Testis (tissue), 3 donors: ENCODE data around the gene FOCAD. TPM values are rescaled to one million over a fixed set of nuclear protein-coding genes. Genes with fewer than 3 reads are reported as not detected.

Source experiments
- DNase-seq: peaks from one replicate; pipeline ENCODE4 v3.0.0-alpha.2; 2019
- H3K27ac ChIP-seq, 2 donors: fragments of 200-600 bp; sonication (generic); one replicate each; pipeline ENCODE4 v1.5.1; 2019
- H3K27me3 ChIP-seq: fragments of 200-600 bp; sonication (generic); one replicate; pipeline ENCODE4 v1.5.1; 2019
- H3K36me3 ChIP-seq: fragments of 200-600 bp; sonication (generic); one replicate; pipeline ENCODE4 v1.5.1; 2017; ENCODE audit warnings: low read depth; ENCODE audit errors: missing control alignments
- H3K4me1 ChIP-seq: fragments of 200-600 bp; sonication (generic); one replicate; pipeline ENCODE4 v1.5.1; 2019
- H3K4me3 ChIP-seq, 2 donors: fragments of 200-600 bp; sonication (generic); one replicate each; pipeline ENCODE4 v1.5.1; 2017 to 2019
- H3K9me3 ChIP-seq: fragments of 200-600 bp; sonication (generic); one replicate; pipeline ENCODE4 v1.5.1; 2017
- POLR2A ChIP-seq: fragments of 450-650 bp; IDR thresholded peaks from one replicate; pipeline ENCODE4 v1.6.1; 2017; ENCODE audit warnings: antibody characterized with exemption, mild to moderate bottlenecking, moderate library complexity
- WGBS, 2 donors: methylation state at CpG; one replicate each; pipeline ENCODE4 v1.1.5; 2018; 5-methylcytosine and 5-hydroxymethylcytosine counted together
- intact Hi-C: fragments of 100-400 bp; cut with DNase I; formaldehyde crosslinking; loops from one replicate; pipeline ENCODE4 v1.15.1; 2023; ENCODE audit warnings: low total_unique reads
- polyA plus RNA-seq: library from polyadenylated mRNA; stranded (reverse); fragments of 350-450 nt; fragmentation: Illumina TruSeq; extraction: RNeasy Lipid Tissue Mini Kit (QIAGEN cat#74804); gene quantifications from one replicate; pipeline ENCODE4 v1.2.3, GENCODE V29; 2014; ENCODE audit warnings: low read depth, low replicate concordance; ENCODE audit not compliant: insufficient read depth
- total RNA-seq, 2 donors: library from RNA; depleted of rRNA; stranded (reverse); fragments of >200 nt; gene quantifications; one replicate each; pipeline ENCODE4 v1.2.3, GENCODE V29; 2016
- TF ChIP-seq, protein P1 (sequence below), 3 experiments: fragments of 450-650 bp in 2 of 3; fragments of 200-600 bp in 1 of 3; sonication (generic) in 1 of 3; IDR thresholded peaks; one replicate each; pipeline ENCODE4 v1.5.1; 2016 to 2019; ENCODE audit warnings: antibody characterized with exemption in 3 of 3, mild to moderate bottlenecking in 2 of 3, moderate library complexity in 1 of 3

Gene FOCAD
- total and polyA plus RNA-seq, 3 donors from 2014 or later, result 26.6 to 45.4 (median 38.7) TPM

DNA sequence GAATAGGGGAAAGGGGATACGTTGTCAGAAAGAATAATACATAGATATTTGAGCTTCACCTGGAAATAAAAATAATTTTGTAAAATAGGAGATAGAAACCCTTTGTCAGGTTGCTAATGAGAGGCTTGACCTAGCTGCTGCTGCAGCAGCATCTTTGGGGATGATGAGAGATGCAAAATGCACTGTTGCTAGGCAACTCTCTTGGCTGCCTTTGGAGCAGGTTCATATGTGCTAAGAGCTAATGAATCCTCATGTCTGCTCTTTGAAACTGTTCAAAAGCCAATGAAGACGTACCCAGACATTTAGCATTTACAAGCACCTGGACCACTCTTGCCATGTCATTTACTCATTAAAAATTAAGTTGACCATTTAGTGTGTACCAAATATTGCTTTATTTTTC lies 121.7 kb downstream of the FOCAD start:
- TF ChIP-seq, protein P1, sequence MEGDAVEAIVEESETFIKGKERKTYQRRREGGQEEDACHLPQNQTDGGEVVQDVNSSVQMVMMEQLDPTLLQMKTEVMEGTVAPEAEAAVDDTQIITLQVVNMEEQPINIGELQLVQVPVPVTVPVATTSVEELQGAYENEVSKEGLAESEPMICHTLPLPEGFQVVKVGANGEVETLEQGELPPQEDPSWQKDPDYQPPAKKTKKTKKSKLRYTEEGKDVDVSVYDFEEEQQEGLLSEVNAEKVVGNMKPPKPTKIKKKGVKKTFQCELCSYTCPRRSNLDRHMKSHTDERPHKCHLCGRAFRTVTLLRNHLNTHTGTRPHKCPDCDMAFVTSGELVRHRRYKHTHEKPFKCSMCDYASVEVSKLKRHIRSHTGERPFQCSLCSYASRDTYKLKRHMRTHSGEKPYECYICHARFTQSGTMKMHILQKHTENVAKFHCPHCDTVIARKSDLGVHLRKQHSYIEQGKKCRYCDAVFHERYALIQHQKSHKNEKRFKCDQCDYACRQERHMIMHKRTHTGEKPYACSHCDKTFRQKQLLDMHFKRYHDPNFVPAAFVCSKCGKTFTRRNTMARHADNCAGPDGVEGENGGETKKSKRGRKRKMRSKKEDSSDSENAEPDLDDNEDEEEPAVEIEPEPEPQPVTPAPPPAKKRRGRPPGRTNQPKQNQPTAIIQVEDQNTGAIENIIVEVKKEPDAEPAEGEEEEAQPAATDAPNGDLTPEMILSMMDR (IDR thresholded peaks at IDR 0.05), result no peak
- TF ChIP-seq POLR2A, result no peak
- Histone ChIP-seq H3K4me1 (no peaks in the 10 kb centered on the region), H3K36me3 (no peaks in the 10 kb centered on the region), H3K27ac (no peak overlapping the region), H3K27me3 (no peaks in the 10 kb centered on the region), H3K9me3 (no peaks in the 10 kb centered on the region), H3K4me3 (no peak overlapping the region)
- 91 to 96% methylated on average over 2 of the region's 2 CpGs for WGBS, 2 donors
- intact Hi-C loops, result no loop called here
- no peak for DNase-seq

DNA sequence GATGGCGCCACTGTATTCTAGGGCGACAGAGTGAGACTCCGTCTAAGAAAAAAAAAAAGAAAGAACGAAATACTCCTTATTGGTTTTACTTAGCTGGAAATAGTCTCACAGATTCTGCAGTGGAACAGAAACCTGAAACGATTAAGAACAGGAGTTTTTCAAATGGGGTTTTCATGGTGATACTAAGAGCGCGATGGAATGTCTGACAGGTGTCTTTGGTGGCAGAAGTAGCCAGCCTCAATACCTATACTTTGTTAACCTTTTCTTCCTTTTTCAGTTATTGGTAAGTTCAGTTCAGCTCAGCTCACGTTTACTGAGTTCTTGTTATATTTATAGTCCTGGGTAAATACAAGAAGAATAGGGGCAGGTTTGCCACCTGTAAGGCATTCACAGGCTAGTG lies 123.9 kb downstream of the FOCAD start:
- H3K27ac ChIP-seq, result no peak overlapping the region
- H3K9me3 ChIP-seq, result no peaks in the 10 kb centered on the region
- no peaks in the 10 kb centered on the region for H3K36me3 ChIP-seq
- H3K4me3 ChIP-seq, result no peak overlapping the region
- TF ChIP-seq, protein P1 (IDR thresholded peaks at IDR 0.05), result no peak
- TF ChIP-seq POLR2A, result no peak
- H3K27me3 ChIP-seq, result no peaks in the 10 kb centered on the region
- H3K4me1 ChIP-seq, result no peaks in the 10 kb centered on the region
- DNase-seq, result no peak
- WGBS, 2 donors, result 76 to 84% methylated on average over 8 of the region's 8 CpGs
- intact Hi-C loops, result no loop called here

DNA sequence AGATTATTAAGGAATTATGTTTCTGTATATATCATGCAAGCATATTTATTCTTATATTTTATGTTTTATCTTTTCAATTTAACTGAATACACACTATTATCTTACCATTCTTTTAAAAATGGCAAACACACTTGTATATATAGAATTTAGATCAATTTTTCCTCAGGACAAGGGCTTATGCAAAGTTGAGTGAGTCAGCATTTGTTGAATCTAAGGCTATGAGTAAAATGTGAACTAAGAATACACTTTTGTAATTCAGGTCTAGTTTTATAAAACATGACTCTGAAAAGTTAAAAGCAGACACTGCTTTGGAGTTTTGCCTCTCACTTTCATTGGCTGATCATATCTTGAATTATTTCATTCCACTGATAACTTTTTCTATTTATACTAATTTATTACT lies 127.8 kb downstream of the FOCAD start:
- Histone ChIP-seq H3K27me3 (no peaks in the 10 kb centered on the region), H3K9me3 (no peaks in the 10 kb centered on the region)

DNA sequence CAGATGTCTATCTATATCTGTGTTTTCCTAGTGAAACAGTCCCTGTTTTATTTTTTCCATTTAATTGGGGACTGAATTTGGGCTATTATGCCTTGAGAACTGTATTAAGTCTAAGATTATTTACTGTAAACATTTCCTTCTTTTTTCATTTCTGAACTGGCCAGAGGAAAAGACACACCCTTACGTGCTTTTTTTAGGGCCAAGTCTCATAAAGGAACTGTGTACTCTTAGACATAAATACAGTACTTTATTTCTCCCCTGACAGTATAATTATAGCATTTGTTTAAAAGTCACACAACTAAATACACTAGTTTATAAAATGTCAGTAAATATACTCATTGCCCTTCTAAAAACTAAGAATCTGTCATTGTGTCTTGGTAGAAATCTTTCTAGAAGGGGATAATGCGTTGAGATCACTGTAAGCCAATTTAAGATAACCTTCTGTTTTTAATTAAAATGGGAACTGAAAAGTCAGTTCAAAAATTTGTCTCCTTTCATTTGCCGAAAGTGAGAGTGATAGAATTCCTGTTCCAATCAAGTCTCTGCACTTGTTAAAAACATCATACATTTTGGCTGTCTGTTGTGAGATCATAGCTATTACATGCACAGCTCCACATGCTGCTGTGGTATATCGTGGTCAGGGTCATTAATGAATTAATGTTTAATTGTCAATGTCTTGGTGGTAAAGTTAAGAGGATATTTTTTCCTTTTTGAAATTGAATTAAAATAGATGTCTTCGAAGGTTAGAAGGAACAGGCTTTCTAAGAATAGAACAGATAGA lies 132.1 kb downstream of the FOCAD start:
- intact Hi-C loops, result no loop called here
- no peaks in the 10 kb centered on the region for H3K9me3 ChIP-seq
- no peaks in the 10 kb centered on the region for H3K27me3 ChIP-seq
- H3K27ac ChIP-seq, result no peak overlapping the region
- no peak for DNase-seq
- no peaks in the 10 kb centered on the region for H3K36me3 ChIP-seq
- TF ChIP-seq POLR2A, result no peak
- TF ChIP-seq, protein P1 (IDR thresholded peaks at IDR 0.05), result no peak
- 56 to 66% methylated on average over 5 of the region's 5 CpGs for WGBS, 2 donors
- no peaks in the 10 kb centered on the region for H3K4me1 ChIP-seq
- H3K4me3 ChIP-seq, result no peak overlapping the region

More for the DNA sequence above, 127.8 kb downstream of the FOCAD start:
- intact Hi-C loops, result no loop called here
- no peaks in the 10 kb centered on the region for H3K36me3 ChIP-seq
- no peak overlapping the region for H3K27ac ChIP-seq
- DNase-seq, result no peak
- TF ChIP-seq POLR2A, result no peak
- TF ChIP-seq, protein P1 (IDR thresholded peaks at IDR 0.05), result no peak
- no peak overlapping the region for H3K4me3 ChIP-seq
- H3K4me1 ChIP-seq, result no peaks in the 10 kb centered on the region

DNA sequence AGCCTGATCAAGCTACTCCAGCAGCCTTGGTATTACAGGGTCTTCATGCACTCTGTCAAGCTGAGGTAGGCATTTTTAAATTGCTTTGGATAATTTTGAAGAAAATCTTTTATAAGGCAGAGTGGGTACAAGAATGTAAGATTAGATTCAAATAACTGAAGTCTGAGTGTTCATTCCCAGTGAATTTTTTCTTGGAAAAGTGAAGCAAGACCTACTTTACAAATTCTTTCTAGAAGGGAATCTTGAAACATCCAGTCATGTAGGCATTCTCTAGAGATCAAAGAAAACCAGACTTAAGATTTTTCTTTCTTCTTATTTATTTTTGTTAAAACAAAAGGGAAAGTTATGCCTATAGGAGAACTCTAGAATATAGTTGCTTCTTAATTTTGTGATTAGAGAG lies 139.0 kb downstream of the FOCAD start:
- TF ChIP-seq, protein P1 (IDR thresholded peaks at IDR 0.05), result no peak
- TF ChIP-seq POLR2A, result no peak
- DNase-seq, result no peak
- Histone ChIP-seq H3K4me3 (no peak overlapping the region), H3K36me3 (no peaks in the 10 kb centered on the region), H3K9me3 (no peaks in the 10 kb centered on the region), H3K27me3 (no peaks in the 10 kb centered on the region), H3K27ac (no peak overlapping the region), H3K4me1 (no peaks in the 10 kb centered on the region)
- intact Hi-C loops, result no loop called here
